Measurements from ENCODE around the gene SCGB1C2.

SCGB1C2 gene

DNA sequence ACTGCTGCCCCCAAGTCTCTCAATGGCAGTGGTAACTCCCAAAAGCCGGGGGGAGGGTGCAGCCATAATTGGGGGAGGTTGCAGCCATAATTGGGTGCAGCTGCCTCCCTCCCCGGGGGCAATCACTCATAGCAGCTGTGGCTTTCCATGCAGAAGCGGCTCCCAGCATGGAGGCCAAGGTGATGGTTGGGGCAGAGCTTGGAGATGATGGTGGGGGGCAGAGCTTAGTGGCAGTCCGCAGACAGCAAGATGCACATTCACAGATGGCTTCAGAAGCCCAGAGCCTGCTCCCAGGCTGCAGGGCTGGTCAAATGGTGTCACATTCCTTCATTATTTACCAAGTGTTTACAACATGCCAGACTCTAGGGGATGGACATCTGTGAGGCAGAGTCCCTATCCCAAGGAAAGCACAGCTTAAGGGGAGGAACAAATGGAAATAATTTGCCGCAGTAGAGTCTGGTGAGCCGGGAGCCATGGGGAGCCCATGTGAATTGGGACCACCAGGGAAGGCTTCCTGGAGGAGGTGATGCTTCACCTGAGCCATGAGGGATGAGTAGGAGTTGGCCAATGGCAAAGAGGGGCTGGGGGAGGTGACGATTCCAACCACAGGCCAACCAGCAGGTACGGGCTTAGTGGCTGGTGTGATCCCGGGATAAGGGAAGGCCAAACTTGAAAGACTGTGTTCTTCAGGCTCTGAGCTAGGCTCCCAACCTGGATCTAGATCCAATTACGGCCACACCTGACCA lies 36.0 kb downstream of the SCGB1C2 start:
- TF ChIP-seq ZNF274 (IDR thresholded peaks at IDR 0.05; ENCODE audit: low read depth, low read length) = no peak
- H3K4me3 ChIP-seq (ENCODE audit: low read length) = no peak overlapping the region

DNA sequence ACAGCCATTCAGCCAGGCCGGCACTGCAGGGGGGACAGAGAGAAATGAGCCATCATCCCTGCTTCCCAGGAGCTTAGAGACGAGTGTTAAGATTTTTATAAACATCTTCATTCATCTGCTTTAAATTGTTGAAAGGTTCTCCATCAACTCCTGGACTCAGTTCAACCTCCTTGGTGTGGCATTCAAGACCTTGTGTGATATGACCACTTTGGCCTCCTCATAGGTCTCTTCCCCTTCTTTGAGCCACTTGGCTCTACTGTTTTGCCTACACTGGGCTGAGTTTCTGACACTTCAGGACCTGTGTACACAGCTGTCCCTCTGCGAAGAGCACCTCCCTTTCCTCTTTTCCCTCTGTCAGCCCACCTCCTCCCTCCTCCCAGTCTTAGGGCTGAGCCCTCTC lies 39.8 kb downstream of the SCGB1C2 start:
- no peak for TF ChIP-seq ZNF274 (IDR thresholded peaks at IDR 0.05; ENCODE audit: low read depth, low read length)
- H3K4me3 ChIP-seq (ENCODE audit: low read length) = no peak overlapping the region

DNA sequence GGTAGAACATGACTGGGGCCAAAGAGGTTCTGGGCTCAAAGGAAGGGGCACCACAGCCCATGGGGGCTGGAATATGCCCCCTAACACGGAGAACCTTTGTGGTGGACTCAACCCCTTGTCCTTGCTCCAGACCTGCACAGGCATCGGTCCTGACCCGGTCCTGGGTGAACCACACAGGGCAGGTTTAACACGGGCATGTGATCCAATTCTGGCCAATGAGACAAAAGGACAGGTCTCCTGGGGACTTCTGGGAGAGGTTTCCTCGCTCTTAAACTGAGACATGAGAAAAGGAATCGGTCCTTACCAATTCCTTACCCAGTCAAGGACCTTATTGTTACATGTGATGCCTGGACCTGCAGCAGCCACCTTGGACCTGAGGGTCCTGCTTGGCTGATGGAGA lies 40.4 kb downstream of the SCGB1C2 start:
- H3K4me3 ChIP-seq (ENCODE audit: low read length) = no peak overlapping the region
- no peak for TF ChIP-seq ZNF274 (IDR thresholded peaks at IDR 0.05; ENCODE audit: low read depth, low read length)

DNA sequence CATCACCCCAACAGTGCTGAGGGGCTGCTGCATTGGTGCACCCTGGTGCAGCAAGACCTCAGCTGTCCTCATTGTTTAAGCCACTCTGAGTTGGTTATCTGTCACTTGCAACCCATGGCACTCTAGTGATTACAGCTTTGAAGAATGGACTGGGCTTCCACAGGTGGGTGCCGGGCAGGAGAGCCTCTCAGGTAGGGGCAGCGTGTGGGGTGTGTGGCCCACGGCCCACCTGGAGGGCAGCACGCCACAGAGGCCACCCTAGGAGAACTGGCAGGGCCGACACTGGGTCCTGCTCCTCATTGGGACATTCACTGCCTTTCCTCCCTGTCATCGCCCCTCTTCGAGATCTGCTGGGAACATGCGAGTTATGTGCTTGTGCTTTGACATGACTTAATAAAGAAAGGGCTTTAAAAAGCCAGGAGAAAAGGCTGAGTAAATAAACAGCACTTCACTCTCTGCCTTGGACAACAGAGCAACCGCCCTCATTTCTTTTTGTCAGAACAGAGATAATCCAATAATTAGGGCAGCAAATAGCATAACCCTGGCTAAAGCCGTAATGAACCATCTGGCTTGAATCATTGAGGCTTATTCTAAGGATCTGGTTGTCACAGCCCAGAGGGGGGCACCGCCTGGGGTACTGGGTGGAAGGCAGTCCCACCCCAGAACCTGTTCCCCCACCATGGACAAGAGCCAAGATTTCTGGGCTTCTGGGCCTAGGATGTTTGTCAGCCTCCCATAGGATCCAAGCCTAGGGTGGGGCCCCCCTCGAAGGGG lies 41.1 kb downstream of the SCGB1C2 start:
- no peak for TF ChIP-seq ZNF274 (IDR thresholded peaks at IDR 0.05; ENCODE audit: low read depth, low read length)
- no peak overlapping the region for H3K4me3 ChIP-seq (ENCODE audit: low read length)

DNA sequence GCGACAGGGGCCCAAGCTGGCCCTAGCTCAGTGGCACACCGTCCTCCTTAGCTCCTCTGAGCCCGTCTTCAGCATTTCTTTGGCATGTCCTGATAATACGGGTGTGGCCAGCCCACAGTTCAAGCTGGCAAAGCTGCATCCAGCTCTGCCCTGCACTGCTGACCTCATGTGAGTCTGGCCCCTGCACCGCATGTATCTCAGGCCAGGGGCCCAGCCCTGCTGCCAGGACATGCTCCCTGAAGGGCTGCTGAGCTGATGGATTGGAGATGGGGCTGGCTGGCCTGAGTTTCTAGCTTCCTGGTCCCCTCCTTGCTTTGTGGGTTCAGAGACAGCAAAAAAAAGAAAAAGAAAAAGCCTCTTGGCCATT lies 41.7 kb downstream of the SCGB1C2 start:
- H3K4me3 ChIP-seq (ENCODE audit: low read length) = no peak overlapping the region
- TF ChIP-seq ZNF274 (IDR thresholded peaks at IDR 0.05; ENCODE audit: low read depth, low read length) = no peak

DNA sequence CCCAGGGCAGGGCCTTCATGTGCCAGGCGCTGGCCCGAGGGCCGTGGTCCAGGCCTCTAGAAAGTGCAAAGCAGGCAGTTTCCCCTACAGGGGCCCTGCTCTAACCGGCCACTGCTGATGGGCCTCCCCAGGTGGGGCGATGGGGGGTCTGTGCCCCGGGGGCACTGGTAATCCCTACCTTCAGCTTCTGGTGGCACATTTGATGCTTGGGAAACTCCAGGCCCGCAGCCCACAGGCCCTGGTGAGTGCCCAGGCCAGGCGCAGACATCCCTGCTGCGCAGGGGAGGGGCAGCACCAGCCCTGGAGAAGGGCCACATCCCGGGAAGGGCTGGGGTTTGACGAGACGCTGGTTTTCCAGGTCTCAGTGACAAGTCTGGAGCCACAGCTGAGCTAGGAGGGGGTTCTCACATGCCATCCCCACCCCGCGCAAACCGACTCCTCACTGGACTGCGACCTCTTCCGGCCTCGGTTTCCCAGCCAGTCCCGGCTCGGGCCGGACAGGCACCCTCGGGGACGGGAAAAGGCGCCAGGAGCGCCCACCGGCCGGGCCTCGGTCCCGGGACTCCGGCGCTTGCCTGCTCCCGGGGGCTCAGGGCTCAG lies 42.5 kb downstream of the SCGB1C2 start:
- no peak overlapping the region for H3K4me3 ChIP-seq (ENCODE audit: low read length)
- no peak for TF ChIP-seq ZNF274 (IDR thresholded peaks at IDR 0.05; ENCODE audit: low read depth, low read length)

DNA sequence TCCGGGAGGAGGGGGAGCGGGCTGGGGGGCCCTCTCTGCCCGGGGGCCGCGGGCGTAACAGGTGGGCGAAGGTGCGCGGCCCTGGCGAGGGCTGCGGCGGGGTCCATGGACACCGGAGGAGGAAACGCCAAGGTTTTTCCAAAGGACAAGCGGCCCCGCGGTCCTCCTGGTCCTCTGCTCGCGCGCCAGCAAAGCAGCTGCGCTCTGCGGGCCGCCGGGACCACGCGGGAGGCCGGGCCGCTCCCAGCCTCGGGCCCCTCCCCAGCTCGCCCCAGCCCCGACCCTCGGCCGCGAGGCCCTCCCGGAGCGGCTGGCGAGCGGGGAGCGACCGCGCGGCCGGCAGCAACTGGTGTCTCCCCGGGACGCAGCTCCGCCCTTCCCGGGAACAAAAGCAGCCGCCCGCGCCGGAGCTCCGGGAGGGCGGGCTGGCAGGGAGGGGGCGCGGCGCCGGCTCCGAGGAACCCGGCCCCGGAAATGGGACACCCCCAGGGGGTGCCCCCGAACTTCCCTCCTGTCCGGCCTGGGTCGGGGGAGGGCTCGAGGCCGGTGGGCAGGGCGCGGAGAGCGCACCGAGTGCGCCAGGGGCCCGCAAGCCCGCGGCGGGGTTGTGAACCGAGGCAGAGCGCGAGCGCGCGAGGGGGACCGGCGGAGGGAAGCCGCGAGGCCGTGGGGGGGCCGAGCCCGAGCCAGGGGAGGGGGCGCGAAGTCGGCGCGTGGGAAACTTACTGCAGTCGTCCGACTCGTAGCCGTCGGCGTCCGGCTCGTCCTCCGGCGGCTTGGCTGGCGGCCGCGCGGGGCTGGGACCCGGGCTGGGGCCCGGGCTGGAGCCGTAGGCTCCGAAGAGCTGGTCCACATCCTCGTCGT lies 43.2 kb downstream of the SCGB1C2 start:
- TF ChIP-seq ZNF274 (IDR thresholded peaks at IDR 0.05; ENCODE audit: low read depth, low read length) = no peak

DNA sequence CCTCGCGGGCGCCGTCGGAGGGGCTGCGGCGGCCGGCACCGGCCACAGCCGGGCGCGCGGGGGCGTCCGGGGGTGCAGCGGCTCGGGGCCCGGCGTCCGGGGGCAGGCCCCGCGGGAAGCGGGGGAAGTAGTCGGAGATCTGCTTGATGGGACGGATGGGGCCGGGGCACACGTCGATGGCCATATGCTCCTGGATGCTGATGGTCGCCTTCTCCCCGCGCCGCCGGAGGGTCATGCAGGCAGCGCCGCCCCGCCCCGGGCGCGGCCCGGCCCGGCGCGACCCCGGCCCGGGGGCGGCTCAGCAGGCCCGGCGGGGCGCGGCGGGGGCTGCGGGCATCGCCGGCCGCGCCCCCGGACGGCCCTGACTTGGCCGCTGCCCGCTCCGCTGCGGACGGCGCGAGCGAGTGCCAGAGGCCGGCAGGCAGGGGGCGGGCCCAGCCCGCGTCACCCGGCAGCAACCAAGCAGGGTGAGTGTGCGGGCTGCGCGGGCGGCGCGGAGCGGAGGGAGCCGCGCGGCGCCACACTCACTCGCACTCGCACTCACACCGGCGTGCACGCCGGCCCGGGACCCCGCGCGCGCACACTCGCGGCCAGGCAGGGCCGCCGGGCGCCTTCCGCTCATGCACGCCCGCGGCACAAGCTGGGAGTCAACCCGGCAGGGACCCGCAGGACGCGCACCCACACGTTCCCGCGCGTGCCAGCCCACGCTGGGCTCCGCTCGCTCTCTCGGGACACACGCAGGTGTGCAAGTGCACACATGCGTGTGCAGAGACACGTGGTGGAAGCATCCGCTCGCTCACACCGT lies 44.1 kb downstream of the SCGB1C2 start, which contains the start of gene DOC2B:
Gene DOC2B (minus strand): TSS at position 406 of the 805 bp plus-strand sequence. CDS start 171 bp downstream, at position 235.
- no peak for TF ChIP-seq ZNF274 (IDR thresholded peaks at IDR 0.05; ENCODE audit: low read depth, low read length)
- no peak within 1 kb of the TSS for H3K4me3 ChIP-seq (ENCODE audit: low read length)

More for the DNA sequence above, 43.2 kb downstream of the SCGB1C2 start:
- no peak overlapping the region for H3K4me3 ChIP-seq (ENCODE audit: low read length)

DNA sequence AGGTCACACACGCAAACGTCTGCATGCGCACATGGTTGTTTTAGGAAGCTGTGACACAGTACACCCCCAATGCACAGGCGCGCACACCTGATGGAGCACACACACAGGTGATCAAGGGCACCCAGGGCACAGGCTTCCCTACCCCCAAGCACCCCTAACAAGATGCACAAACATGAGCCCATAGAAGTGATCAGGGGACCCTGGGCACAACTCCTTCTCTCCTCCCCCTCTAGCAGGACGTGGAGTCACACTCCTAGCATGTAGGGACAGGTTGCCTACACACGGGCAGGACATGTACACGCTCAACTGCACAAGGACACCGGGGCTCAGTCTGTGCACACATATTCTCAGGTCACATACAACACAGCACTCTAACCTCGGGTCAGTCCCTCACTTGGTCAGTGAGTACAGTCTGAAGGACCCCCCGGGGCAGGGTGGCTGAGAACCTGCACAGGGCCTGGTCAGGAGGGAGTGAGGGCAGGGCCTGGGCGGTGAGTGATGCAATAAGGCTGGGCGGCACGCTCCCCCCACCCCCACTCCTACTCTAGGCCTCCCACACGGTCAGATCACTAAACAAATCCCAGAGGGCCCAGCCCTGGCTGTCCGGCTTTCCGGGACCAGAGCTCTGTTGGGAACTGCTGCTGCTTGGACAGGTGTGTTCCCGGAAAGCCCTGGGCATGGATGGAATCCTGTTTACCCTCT lies 44.8 kb downstream of the SCGB1C2 start:
- TF ChIP-seq ZNF274 (IDR thresholded peaks at IDR 0.05; ENCODE audit: low read depth, low read length) = no peak
- H3K4me3 ChIP-seq (ENCODE audit: low read length) = no peak overlapping the region

DNA sequence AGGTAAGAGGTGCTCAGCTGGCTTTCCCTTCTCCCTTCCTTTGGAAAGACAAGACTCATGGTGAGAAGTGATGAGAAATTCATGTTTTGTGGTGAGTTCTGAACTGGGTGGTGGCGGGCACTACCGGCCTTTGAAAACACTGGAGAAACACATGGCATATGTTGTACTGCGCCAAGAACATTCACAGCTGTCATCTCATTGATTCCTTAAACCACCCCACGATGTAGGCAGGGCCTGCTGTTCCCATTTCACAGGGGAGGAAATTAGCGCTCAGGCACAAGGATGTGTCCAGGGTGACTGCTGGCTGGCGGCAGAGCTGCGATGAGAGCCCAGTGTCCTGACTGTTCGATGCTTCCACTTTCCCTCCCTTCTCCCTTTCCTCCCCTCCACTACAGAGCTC lies 45.7 kb downstream of the SCGB1C2 start:
- no peak overlapping the region for H3K4me3 ChIP-seq (ENCODE audit: low read length)
- no peak for TF ChIP-seq ZNF274 (IDR thresholded peaks at IDR 0.05; ENCODE audit: low read depth, low read length)

DNA sequence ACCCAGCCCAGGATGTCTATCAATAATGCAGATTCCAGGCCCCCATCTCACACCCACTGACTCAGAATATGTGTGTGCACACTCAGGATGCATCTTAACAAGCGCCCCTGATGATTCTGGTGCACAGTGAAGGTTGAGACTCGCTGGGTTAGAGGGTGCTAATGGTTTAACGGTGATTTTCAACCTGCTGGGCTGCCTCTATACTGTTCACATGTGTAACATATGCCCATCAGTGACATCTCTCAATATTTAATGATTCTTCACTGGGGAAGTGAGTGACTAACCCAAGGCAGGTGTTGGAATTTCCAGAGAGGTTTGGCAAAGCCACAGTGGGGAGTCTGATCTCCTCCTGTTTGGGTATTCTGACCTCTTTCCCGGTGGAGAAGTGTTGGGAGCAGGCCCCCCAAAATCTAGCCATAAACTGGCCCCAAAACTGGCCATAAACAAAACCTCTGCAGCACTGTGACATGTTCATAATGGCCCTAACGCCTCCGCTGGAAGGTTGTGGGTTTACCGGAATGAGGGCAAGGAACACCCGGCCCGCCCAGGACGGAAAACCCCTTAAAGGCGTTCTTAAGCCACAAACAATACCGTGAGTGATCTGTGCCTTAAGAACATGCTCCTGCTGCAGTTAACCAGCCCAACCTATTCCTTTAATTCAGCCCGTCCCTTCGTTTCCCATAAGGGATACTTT lies 48.2 kb downstream of the SCGB1C2 start:
- TF ChIP-seq ZNF274 (IDR thresholded peaks at IDR 0.05; ENCODE audit: low read depth, low read length) = no peak
- no peak overlapping the region for H3K4me3 ChIP-seq (ENCODE audit: low read length)

DNA sequence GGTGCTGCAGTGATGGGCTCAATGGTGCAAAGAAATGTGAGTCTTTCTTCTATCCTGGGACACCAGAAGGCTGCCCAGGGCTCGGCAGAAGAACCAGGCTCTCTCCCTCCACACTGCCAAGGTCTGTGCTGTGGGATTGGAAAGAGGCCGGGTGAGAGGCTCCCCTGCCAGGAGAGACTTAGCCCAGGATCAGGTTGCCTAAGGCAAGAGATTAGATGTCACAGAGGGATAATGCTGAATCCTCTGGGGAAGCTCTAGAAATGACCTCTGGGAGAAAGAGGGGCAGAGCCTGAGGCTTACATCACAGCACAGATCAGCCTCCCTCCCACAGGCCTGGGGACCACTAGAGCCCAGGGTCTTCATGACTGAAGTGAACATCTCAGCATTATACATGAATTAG lies 49.8 kb downstream of the SCGB1C2 start:
- TF ChIP-seq ZNF274 (IDR thresholded peaks at IDR 0.05; ENCODE audit: low read depth, low read length) = no peak
- H3K4me3 ChIP-seq (ENCODE audit: low read length) = no peak overlapping the region

All from GM08714 (cell line).